Uterus (tissue), 2 donors: ENCODE measurements around the gene CREG1.

ENCODE experiments used
- CTCF ChIP-seq, 4 experiments: fragments of 200-600 bp in 2 of 4; fragments of 450-650 bp in 2 of 4; sonication (generic) in 2 of 4; IDR thresholded peaks; one replicate each; pipeline ENCODE4 v1.5.1; 2016 to 2019; ENCODE audit warnings: antibody characterized with exemption in 4 of 4, mild to moderate bottlenecking in 2 of 4, moderate library complexity in 1 of 4
- POLR2A ChIP-seq, 2 donors: fragments of 450-650 bp; IDR thresholded peaks; one replicate each; pipeline ENCODE4 v1.6.1; 2016; ENCODE audit warnings: antibody characterized with exemption in 2 of 2, mild to moderate bottlenecking in 1 of 2, moderate library complexity in 1 of 2

- peak in 2 of 4 experiments; percentile 1 to 39 for TF ChIP-seq CTCF (IDR thresholded peaks at IDR 0.05)
- TF ChIP-seq POLR2A (IDR thresholded peaks at IDR 0.05), result peak; percentile 89 to 97
Measured at GRCh38 chr1:167553136-167554027, at the start of gene CREG1.
